Stimulated activated naive CD8-positive, alpha-beta T cell treated with anti-CD3 and anti-CD28 coated beads, Interleukin-15, Interleukin-2, amounts not matched to agents 100 ng/mL and 50 ng/mL, for 24 hours (primary cell): ENCODE data around the gene CACNA2D4.

Experiments
- H3K27ac Mint-ChIP-seq: one replicate; pipeline ENCODE4 v1.8.0; 2021; ENCODE audit warnings: mild to moderate bottlenecking, mixed read lengths
- H3K27me3 Mint-ChIP-seq: one replicate; pipeline ENCODE4 v1.8.0; 2021; ENCODE audit warnings: mixed read lengths
- H3K36me3 Mint-ChIP-seq: one replicate; pipeline ENCODE4 v1.8.0; 2021; ENCODE audit warnings: low read depth, mixed read lengths
- H3K4me1 Mint-ChIP-seq: one replicate; pipeline ENCODE4 v1.8.0; 2021; ENCODE audit warnings: low read depth, mixed read lengths
- H3K4me3 Mint-ChIP-seq: one replicate; pipeline ENCODE4 v1.8.0; 2021; ENCODE audit warnings: mild to moderate bottlenecking, mixed read lengths
- H3K9me3 Mint-ChIP-seq: one replicate; pipeline ENCODE4 v1.8.0; 2021; ENCODE audit warnings: mixed read lengths

The CACNA2D4 gene

GRCh38 chr12:1890119-1890703 lies 28.2 kb downstream of the CACNA2D4 start:
- H3K27ac Mint-ChIP-seq = no peak overlapping the region
- H3K27me3 Mint-ChIP-seq = peaks cover 26% of the 10 kb centered on the region
- peaks cover 21% of the 10 kb centered on the region for H3K9me3 Mint-ChIP-seq
- H3K36me3 Mint-ChIP-seq = no peaks in the 10 kb centered on the region
- no peak overlapping the region for H3K4me3 Mint-ChIP-seq
- H3K4me1 Mint-ChIP-seq = no peaks in the 10 kb centered on the region

DNA sequence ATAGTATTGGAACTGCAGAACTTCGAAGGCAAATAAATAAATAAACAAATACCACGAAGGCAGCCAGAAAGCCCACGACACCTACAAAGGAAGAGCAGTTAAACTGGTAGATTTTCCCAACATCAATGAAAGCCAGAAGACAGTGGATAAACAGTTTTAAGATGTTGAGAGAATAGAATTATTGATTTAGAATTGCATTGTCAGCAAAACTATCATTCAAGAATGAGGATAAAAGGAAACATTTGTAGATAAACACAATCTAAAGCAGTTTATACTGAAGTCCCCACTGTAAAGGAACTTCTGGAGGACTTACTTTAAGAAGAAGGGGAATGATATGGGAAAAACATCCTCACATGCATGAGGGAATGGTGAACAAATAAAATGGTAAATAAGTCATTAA lies 29.5 kb downstream of the CACNA2D4 start:
- H3K4me3 Mint-ChIP-seq = no peak overlapping the region
- H3K9me3 Mint-ChIP-seq = peaks cover 21% of the 10 kb centered on the region
- H3K27me3 Mint-ChIP-seq = peaks cover 26% of the 10 kb centered on the region
- no peaks in the 10 kb centered on the region for H3K36me3 Mint-ChIP-seq
- no peaks in the 10 kb centered on the region for H3K4me1 Mint-ChIP-seq
- no peak overlapping the region for H3K27ac Mint-ChIP-seq

GRCh38 chr12:1886396-1887008 lies 31.9 kb downstream of the CACNA2D4 start:
- no peaks in the 10 kb centered on the region for H3K36me3 Mint-ChIP-seq
- peaks cover 14% of the 10 kb centered on the region for H3K27me3 Mint-ChIP-seq
- no peak overlapping the region for H3K27ac Mint-ChIP-seq
- H3K9me3 Mint-ChIP-seq = peaks cover 6% of the 10 kb centered on the region
- no peaks in the 10 kb centered on the region for H3K4me1 Mint-ChIP-seq
- no peak overlapping the region for H3K4me3 Mint-ChIP-seq

DNA sequence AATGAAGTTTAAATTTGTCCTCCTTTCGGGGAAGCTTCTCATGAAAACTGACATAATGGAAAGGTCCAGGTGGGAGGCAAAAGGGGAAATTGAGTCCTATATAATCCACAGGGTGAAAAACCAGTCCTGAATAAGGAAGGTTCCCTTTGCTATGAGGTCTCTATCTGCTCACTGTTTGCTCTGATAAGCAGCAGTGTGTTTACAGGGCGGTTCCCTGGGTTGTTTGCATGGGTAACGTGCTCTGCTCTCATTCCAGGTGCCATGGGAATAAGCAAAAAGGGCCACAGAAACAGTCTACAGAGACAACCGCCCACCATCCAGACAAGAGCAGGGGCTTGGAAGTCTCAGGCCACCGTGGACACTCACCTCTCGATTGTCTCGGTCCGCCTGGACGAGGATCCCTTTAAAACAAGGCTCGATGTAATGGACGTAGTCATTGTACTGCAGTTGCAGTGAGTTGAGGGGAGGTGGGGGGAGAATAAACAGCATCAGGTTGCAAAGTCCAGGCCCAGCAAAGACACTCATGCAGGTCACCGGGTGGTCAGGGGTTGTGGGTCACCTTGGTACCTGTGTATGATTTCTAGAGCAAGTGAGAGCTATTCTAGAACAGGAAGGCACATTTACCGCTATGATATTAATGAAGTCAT lies 32.7 kb downstream of the CACNA2D4 start:
- Mint-ChIP-seq H3K27me3 (peaks cover 10% of the 10 kb centered on the region), H3K27ac (no peak overlapping the region), H3K9me3 (peaks cover 6% of the 10 kb centered on the region), H3K4me1 (no peaks in the 10 kb centered on the region), H3K36me3 (no peaks in the 10 kb centered on the region), H3K4me3 (no peak overlapping the region)

- H3K4me1 Mint-ChIP-seq = no peaks in the 10 kb centered on the region
- H3K9me3 Mint-ChIP-seq = peaks cover 6% of the 10 kb centered on the region
- no peaks in the 10 kb centered on the region for H3K36me3 Mint-ChIP-seq
- no peak overlapping the region for H3K4me3 Mint-ChIP-seq
- peaks cover 10% of the 10 kb centered on the region for H3K27me3 Mint-ChIP-seq
- no peak overlapping the region for H3K27ac Mint-ChIP-seq
Measured at GRCh38 chr12:1885082-1885596, 33.3 kb downstream of the CACNA2D4 start.

GRCh38 chr12:1884651-1885050 lies 33.8 kb downstream of the CACNA2D4 start:
- Mint-ChIP-seq H3K4me3 (no peak overlapping the region), H3K4me1 (no peaks in the 10 kb centered on the region), H3K36me3 (no peaks in the 10 kb centered on the region)

DNA sequence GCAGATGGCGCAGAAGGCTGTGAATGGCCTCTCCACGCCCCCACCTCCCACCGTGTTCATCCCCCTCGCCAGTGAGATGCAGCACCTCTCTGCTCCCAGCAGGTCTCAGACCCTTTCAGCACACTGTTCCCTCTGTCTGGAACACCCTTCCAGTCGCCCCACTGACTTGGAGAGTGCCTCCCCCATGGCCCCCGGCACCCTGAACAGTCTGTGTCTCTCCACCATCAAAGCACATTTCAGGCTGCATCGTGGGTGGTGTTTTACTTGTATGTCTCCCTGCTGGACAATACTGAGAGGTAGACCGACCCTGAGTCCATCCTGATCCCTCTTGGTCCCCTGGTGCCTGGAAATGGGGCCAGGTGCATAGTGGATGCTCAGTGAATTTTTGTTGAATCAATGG lies 34.9 kb downstream of the CACNA2D4 start:
- Mint-ChIP-seq H3K4me1 (no peaks in the 10 kb centered on the region), H3K9me3 (peaks cover 4% of the 10 kb centered on the region), H3K4me3 (no peak overlapping the region), H3K36me3 (no peaks in the 10 kb centered on the region), H3K27me3 (peaks cover 8% of the 10 kb centered on the region), H3K27ac (no peak overlapping the region)

More at GRCh38 chr12:1884651-1885050, 33.8 kb downstream of the CACNA2D4 start:
- no peak overlapping the region for H3K27ac Mint-ChIP-seq
- H3K9me3 Mint-ChIP-seq = peaks cover 6% of the 10 kb centered on the region
- H3K27me3 Mint-ChIP-seq = peaks cover 10% of the 10 kb centered on the region

GRCh38 chr12:1882850-1883470 lies 35.5 kb downstream of the CACNA2D4 start:
- Mint-ChIP-seq H3K9me3 (no peaks in the 10 kb centered on the region), H3K27me3 (peaks cover 6% of the 10 kb centered on the region), H3K4me1 (no peaks in the 10 kb centered on the region), H3K36me3 (no peaks in the 10 kb centered on the region), H3K4me3 (no peak overlapping the region), H3K27ac (no peak overlapping the region)

DNA sequence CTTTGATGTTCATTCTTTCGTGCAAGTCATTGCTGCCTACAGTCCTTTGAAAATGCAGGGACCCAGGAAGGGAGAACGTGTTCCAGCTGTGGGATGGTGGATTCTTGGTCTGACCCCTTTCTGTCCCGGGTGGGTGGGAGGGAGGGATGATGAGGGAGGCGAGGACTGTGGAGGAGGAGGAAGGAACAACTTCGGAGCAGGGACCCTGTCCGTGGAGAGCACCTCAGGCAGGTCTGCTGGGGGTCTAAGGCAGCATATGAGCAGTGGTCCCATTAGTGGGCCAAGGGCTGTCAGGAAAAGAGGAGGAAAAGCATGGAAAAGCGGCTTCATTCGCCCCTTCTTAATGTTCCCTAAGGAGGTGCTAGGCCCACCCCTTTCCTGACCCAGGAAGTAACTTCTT lies 36.0 kb downstream of the CACNA2D4 start:
- H3K27ac Mint-ChIP-seq = no peak overlapping the region
- H3K9me3 Mint-ChIP-seq = no peaks in the 10 kb centered on the region
- H3K36me3 Mint-ChIP-seq = no peaks in the 10 kb centered on the region
- no peaks in the 10 kb centered on the region for H3K4me1 Mint-ChIP-seq
- peaks cover under 1% of the 10 kb centered on the region for H3K27me3 Mint-ChIP-seq
- H3K4me3 Mint-ChIP-seq = no peak overlapping the region

GRCh38 chr12:1881936-1882335 lies 36.5 kb downstream of the CACNA2D4 start:
- H3K4me1 Mint-ChIP-seq = no peaks in the 10 kb centered on the region
- no peaks in the 10 kb centered on the region for H3K9me3 Mint-ChIP-seq
- no peak overlapping the region for H3K27ac Mint-ChIP-seq
- no peaks in the 10 kb centered on the region for H3K36me3 Mint-ChIP-seq
- no peak overlapping the region for H3K4me3 Mint-ChIP-seq
- H3K27me3 Mint-ChIP-seq = no peaks in the 10 kb centered on the region

GRCh38 chr12:1881301-1881700 lies 37.2 kb downstream of the CACNA2D4 start:
- no peak overlapping the region for H3K4me3 Mint-ChIP-seq
- no peaks in the 10 kb centered on the region for H3K4me1 Mint-ChIP-seq
- no peaks in the 10 kb centered on the region for H3K36me3 Mint-ChIP-seq
- no peaks in the 10 kb centered on the region for H3K27me3 Mint-ChIP-seq
- H3K9me3 Mint-ChIP-seq = no peaks in the 10 kb centered on the region
- no peak overlapping the region for H3K27ac Mint-ChIP-seq

DNA sequence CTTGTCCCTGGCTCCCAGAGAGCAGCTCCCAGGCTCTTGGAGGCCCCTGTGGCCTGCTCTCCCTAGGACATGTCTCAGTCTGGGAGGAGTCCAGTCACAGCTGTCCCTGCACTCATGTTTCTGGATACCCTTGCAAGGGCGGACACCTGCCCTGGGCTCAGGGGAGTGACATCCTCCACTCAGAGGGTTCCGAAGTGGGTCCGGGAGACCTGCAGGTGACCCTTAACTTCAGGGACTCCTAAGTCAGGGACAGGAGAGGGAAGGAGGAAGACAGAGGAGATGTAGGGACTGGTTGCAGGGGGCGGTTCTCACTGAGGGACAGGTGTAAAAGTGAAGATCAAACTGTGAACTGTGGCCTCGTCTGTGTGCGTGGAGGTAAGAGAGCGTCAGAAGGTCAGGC lies 37.6 kb downstream of the CACNA2D4 start:
- Mint-ChIP-seq H3K4me3 (no peak overlapping the region), H3K9me3 (no peaks in the 10 kb centered on the region), H3K27ac (no peak overlapping the region), H3K27me3 (no peaks in the 10 kb centered on the region), H3K4me1 (no peaks in the 10 kb centered on the region), H3K36me3 (no peaks in the 10 kb centered on the region)

DNA sequence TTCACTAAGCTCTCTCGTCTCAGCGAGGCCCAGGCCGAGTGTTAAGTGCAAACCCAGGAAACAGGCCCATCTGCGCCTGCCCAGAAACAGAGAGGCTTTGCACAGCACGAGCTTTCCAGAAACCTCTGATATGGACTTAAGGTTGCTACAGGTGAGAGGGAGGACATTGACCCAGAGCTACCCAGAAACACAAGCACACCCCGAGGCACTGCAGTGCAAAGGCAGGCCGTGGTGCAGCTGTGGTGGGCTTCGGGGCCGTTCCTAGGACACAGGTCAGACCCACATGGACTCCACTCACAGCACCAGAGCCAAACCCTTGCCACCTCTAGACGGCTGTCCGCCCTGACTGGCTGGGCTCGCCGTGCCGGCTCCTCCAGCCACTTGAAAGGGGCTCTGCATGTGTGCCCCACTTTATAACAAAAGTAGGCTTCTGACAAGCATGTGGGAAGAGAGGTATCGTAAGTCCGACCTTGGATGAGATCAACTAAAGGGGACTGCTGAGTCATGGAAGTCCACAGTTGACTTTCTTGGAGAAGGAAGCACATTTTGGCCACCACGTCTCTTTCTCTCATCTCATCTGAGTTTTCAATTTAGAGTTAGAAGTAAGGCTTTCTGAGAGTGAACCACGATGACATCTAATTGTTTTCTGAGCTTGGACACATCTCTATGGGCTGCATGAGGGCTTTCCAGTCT lies 38.2 kb downstream of the CACNA2D4 start:
- H3K4me3 Mint-ChIP-seq = no peak overlapping the region
- H3K27me3 Mint-ChIP-seq = no peaks in the 10 kb centered on the region
- no peaks in the 10 kb centered on the region for H3K9me3 Mint-ChIP-seq
- H3K36me3 Mint-ChIP-seq = no peaks in the 10 kb centered on the region
- H3K27ac Mint-ChIP-seq = no peak overlapping the region
- H3K4me1 Mint-ChIP-seq = no peaks in the 10 kb centered on the region

GRCh38 chr12:1879633-1880032 lies 38.8 kb downstream of the CACNA2D4 start:
- Mint-ChIP-seq H3K36me3 (no peaks in the 10 kb centered on the region), H3K9me3 (no peaks in the 10 kb centered on the region), H3K4me1 (no peaks in the 10 kb centered on the region), H3K27ac (no peak overlapping the region), H3K4me3 (no peak overlapping the region), H3K27me3 (no peaks in the 10 kb centered on the region)

GRCh38 chr12:1878695-1879094 lies 39.8 kb downstream of the CACNA2D4 start:
- H3K27me3 Mint-ChIP-seq = no peaks in the 10 kb centered on the region
- no peaks in the 10 kb centered on the region for H3K4me1 Mint-ChIP-seq
- no peak overlapping the region for H3K27ac Mint-ChIP-seq
- no peak overlapping the region for H3K4me3 Mint-ChIP-seq
- H3K36me3 Mint-ChIP-seq = no peaks in the 10 kb centered on the region
- H3K9me3 Mint-ChIP-seq = no peaks in the 10 kb centered on the region
